DMS114 treated with DMSO at 0.1 percent for 48 hours (cell line): ENCODE measurements around the gene GRID2.

ENCODE experiments used
- DNase-seq: peaks from one replicate; lab custom pipeline; 2025; ENCODE audit not compliant: unreplicated experiment; lab: John Stamatoyannopoulos, UW

GRID2 gene

GRCh38 chr4:93179044-93179443 lies 875.3 kb downstream of the GRID2 start:
- DNase-seq: no peak

- no peak for DNase-seq
Observed at GRCh38 chr4:93182722-93183121, 879.0 kb downstream of the GRID2 start.

GRCh38 chr4:93183576-93183975 lies 879.8 kb downstream of the GRID2 start:
- no peak for DNase-seq

- no peak for DNase-seq
Observed at GRCh38 chr4:93184053-93184452, 880.3 kb downstream of the GRID2 start.

- DNase-seq: no peak
Observed at GRCh38 chr4:93186846-93187245, 883.1 kb downstream of the GRID2 start.

- DNase-seq: no peak
Observed at GRCh38 chr4:93187466-93187865, 883.7 kb downstream of the GRID2 start.

GRCh38 chr4:93187892-93188291 lies 884.1 kb downstream of the GRID2 start:
- no peak for DNase-seq

GRCh38 chr4:93199492-93199891 lies 895.7 kb downstream of the GRID2 start:
- no peak for DNase-seq

GRCh38 chr4:93201471-93202096 lies 897.8 kb downstream of the GRID2 start:
- no peak for DNase-seq

- DNase-seq: no peak
Observed at GRCh38 chr4:93203708-93204107, 899.9 kb downstream of the GRID2 start.

GRCh38 chr4:93212250-93212649 lies 908.5 kb downstream of the GRID2 start:
- DNase-seq: no peak

GRCh38 chr4:93216646-93217045 lies 912.9 kb downstream of the GRID2 start:
- no peak for DNase-seq

- no peak for DNase-seq
Observed at GRCh38 chr4:93217431-93217830, 913.7 kb downstream of the GRID2 start.

- DNase-seq: no peak
Observed at GRCh38 chr4:93221771-93222170, 918.0 kb downstream of the GRID2 start.

- no peak for DNase-seq
Observed at GRCh38 chr4:93228021-93228420, 924.3 kb downstream of the GRID2 start.

- no peak for DNase-seq
Observed at GRCh38 chr4:93232883-93233282, 929.1 kb downstream of the GRID2 start.

- no peak for DNase-seq
Observed at GRCh38 chr4:93237521-93237920, 933.8 kb downstream of the GRID2 start.

GRCh38 chr4:93243262-93243661 lies 939.5 kb downstream of the GRID2 start:
- DNase-seq: no peak

- no peak for DNase-seq
Observed at GRCh38 chr4:93261207-93261606, 957.4 kb downstream of the GRID2 start.

GRCh38 chr4:93263166-93263565 lies 959.4 kb downstream of the GRID2 start:
- no peak for DNase-seq

GRCh38 chr4:93267747-93268146 lies 964.0 kb downstream of the GRID2 start:
- no peak for DNase-seq

- no peak for DNase-seq
Observed at GRCh38 chr4:93285346-93285745, 981.6 kb downstream of the GRID2 start.

- no peak for DNase-seq
Observed at GRCh38 chr4:93289241-93289640, 985.5 kb downstream of the GRID2 start.
